Calu3 (cell line): Measurements from ENCODE around the gene B2M. TPM values are rescaled to one million over a fixed set of nuclear protein-coding genes. Genes with fewer than 3 reads are reported as not detected.

Experiments used
- BruUV-seq: library from RNA; stranded (reverse); fragments of 400-500 nt; replicated peaks from 2 replicates; lab custom pipeline; 2021; lab: Mats Ljungman, UMichigan
- CTCF ChIA-PET: fragments of 300-600 bp; sonication (Branson Sonifier 250); formaldehyde crosslinking; loops from one replicate; lab custom pipeline; 2022; ENCODE audit warnings: antibody characterized with exemption; lab: Charles Lee
- DNase-seq: peaks from one replicate; pipeline ENCODE4 v3.0.0; 2022
- H3K27ac Mint-ChIP-seq: one replicate; pipeline ENCODE4 v1.8.0; 2022; ENCODE audit warnings: mixed read lengths; ENCODE audit not compliant: unreplicated experiment
- H3K27me3 Mint-ChIP-seq: one replicate; pipeline ENCODE4 v1.8.0; 2022; ENCODE audit warnings: mixed read lengths; ENCODE audit not compliant: unreplicated experiment
- H3K36me3 Mint-ChIP-seq: one replicate; pipeline ENCODE4 v1.8.0; 2022; ENCODE audit warnings: mild to moderate bottlenecking, moderate library complexity, mixed read lengths; ENCODE audit not compliant: insufficient read depth, unreplicated experiment
- H3K4me1 Mint-ChIP-seq: one replicate; pipeline ENCODE4 v1.8.0; 2022; ENCODE audit warnings: mild to moderate bottlenecking, low read depth, mixed read lengths; ENCODE audit not compliant: unreplicated experiment
- H3K4me3 Mint-ChIP-seq: one replicate; pipeline ENCODE4 v1.8.0; 2022; ENCODE audit warnings: mild to moderate bottlenecking, low read depth, moderate library complexity, mixed read lengths; ENCODE audit not compliant: unreplicated experiment
- H3K9me3 Mint-ChIP-seq: one replicate; pipeline ENCODE4 v1.8.0; 2022; ENCODE audit warnings: low read depth, mixed read lengths; ENCODE audit not compliant: unreplicated experiment
- intact Hi-C: fragments of 100-400 bp; cut with micrococcal nuclease; formaldehyde crosslinking; loops from one replicate; pipeline ENCODE4 v1.10.0; 2022; ENCODE audit not compliant: unreplicated experiment
- total RNA-seq: library from RNA; stranded (reverse); gene quantifications from 2 replicates; pipeline ENCODE4 v1.2.3, GENCODE V29; 2022
- TF ChIP-seq, protein P1 (sequence below): fragments of 200-600 bp; IDR thresholded peaks from one replicate; pipeline ENCODE4 v1.8.0; 2022; ENCODE audit warnings: antibody characterized with exemption; ENCODE audit not compliant: unreplicated experiment

Gene B2M
- total RNA-seq, 1 experiment from 2014 or later, result 1,002 TPM

DNA sequence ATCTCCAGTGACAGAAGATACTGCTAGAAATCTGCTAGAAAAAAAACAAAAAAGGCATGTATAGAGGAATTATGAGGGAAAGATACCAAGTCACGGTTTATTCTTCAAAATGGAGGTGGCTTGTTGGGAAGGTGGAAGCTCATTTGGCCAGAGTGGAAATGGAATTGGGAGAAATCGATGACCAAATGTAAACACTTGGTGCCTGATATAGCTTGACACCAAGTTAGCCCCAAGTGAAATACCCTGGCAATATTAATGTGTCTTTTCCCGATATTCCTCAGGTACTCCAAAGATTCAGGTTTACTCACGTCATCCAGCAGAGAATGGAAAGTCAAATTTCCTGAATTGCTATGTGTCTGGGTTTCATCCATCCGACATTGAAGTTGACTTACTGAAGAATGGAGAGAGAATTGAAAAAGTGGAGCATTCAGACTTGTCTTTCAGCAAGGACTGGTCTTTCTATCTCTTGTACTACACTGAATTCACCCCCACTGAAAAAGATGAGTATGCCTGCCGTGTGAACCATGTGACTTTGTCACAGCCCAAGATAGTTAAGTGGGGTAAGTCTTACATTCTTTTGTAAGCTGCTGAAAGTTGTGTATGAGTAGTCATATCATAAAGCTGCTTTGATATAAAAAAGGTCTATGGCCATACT, 4.0 kb downstream of the B2M start:
- BruUV-seq, result no TSS peak
- H3K27me3 Mint-ChIP-seq, result no peaks in the 10 kb centered on the region
- intact Hi-C loops, result no loop called here
- TF ChIP-seq, protein P1, sequence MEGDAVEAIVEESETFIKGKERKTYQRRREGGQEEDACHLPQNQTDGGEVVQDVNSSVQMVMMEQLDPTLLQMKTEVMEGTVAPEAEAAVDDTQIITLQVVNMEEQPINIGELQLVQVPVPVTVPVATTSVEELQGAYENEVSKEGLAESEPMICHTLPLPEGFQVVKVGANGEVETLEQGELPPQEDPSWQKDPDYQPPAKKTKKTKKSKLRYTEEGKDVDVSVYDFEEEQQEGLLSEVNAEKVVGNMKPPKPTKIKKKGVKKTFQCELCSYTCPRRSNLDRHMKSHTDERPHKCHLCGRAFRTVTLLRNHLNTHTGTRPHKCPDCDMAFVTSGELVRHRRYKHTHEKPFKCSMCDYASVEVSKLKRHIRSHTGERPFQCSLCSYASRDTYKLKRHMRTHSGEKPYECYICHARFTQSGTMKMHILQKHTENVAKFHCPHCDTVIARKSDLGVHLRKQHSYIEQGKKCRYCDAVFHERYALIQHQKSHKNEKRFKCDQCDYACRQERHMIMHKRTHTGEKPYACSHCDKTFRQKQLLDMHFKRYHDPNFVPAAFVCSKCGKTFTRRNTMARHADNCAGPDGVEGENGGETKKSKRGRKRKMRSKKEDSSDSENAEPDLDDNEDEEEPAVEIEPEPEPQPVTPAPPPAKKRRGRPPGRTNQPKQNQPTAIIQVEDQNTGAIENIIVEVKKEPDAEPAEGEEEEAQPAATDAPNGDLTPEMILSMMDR, result no peak
- no peak overlapping the region for H3K4me3 Mint-ChIP-seq
- H3K27ac Mint-ChIP-seq, result no peak overlapping the region
- DNase-seq, result no peak
- peaks cover 8% of the 10 kb centered on the region for H3K4me1 Mint-ChIP-seq
- CTCF ChIA-PET, result no interaction called here
- no peaks in the 10 kb centered on the region for H3K9me3 Mint-ChIP-seq
- H3K36me3 Mint-ChIP-seq, result peaks cover 51% of the 10 kb centered on the region

DNA sequence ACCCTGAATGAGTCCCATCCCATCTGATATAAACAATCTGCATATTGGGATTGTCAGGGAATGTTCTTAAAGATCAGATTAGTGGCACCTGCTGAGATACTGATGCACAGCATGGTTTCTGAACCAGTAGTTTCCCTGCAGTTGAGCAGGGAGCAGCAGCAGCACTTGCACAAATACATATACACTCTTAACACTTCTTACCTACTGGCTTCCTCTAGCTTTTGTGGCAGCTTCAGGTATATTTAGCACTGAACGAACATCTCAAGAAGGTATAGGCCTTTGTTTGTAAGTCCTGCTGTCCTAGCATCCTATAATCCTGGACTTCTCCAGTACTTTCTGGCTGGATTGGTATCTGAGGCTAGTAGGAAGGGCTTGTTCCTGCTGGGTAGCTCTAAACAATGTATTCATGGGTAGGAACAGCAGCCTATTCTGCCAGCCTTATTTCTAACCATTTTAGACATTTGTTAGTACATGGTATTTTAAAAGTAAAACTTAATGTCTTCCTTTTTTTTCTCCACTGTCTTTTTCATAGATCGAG, 4.5 kb downstream of the B2M start:
- H3K27ac Mint-ChIP-seq, result no peak overlapping the region
- H3K27me3 Mint-ChIP-seq, result no peaks in the 10 kb centered on the region
- H3K4me3 Mint-ChIP-seq, result no peak overlapping the region
- peaks cover 45% of the 10 kb centered on the region for H3K36me3 Mint-ChIP-seq
- H3K4me1 Mint-ChIP-seq, result peaks cover 8% of the 10 kb centered on the region
- TF ChIP-seq, protein P1, result no peak
- no peak for DNase-seq
- no TSS peak for BruUV-seq
- H3K9me3 Mint-ChIP-seq, result no peaks in the 10 kb centered on the region
- CTCF ChIA-PET, result no interaction called here
- intact Hi-C loops, result no loop called here

DNA sequence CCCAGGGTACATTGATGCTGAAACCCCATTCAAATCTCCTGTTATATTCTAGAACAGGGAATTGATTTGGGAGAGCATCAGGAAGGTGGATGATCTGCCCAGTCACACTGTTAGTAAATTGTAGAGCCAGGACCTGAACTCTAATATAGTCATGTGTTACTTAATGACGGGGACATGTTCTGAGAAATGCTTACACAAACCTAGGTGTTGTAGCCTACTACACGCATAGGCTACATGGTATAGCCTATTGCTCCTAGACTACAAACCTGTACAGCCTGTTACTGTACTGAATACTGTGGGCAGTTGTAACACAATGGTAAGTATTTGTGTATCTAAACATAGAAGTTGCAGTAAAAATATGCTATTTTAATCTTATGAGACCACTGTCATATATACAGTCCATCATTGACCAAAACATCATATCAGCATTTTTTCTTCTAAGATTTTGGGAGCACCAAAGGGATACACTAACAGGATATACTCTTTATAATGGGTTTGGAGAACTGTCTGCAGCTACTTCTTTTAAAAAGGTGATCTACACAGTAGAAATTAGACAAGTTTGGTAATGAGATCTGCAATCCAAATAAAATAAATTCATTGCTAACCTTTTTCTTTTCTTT, 5.8 kb downstream of the B2M start:
- DNase-seq, result no peak
- no TSS peak for BruUV-seq
- Mint-ChIP-seq H3K27ac (no peak overlapping the region), H3K4me3 (no peak overlapping the region), H3K4me1 (peaks cover 8% of the 10 kb centered on the region), H3K36me3 (peaks cover 32% of the 10 kb centered on the region), H3K27me3 (no peaks in the 10 kb centered on the region), H3K9me3 (no peaks in the 10 kb centered on the region)
- CTCF ChIA-PET, result no interaction called here
- intact Hi-C loops, result no loop called here
- TF ChIP-seq, protein P1, result no peak

DNA sequence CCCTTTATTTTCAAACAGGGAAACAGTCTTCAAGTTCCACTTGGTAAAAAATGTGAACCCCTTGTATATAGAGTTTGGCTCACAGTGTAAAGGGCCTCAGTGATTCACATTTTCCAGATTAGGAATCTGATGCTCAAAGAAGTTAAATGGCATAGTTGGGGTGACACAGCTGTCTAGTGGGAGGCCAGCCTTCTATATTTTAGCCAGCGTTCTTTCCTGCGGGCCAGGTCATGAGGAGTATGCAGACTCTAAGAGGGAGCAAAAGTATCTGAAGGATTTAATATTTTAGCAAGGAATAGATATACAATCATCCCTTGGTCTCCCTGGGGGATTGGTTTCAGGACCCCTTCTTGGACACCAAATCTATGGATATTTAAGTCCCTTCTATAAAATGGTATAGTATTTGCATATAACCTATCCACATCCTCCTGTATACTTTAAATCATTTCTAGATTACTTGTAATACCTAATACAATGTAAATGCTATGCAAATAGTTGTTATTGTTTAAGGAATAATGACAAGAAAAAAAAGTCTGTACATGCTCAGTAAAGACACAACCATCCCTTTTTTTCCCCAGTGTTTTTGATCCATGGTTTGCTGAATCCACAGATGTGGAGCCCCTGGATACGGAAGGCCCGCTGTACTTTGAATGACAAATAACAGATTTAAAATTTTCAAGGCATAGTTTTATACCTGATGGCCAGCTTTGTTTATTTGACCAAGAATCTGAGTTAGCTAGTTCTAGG, 7.0 kb downstream of the B2M start:
- H3K27ac Mint-ChIP-seq, result no peak overlapping the region
- H3K4me1 Mint-ChIP-seq, result peaks cover 8% of the 10 kb centered on the region
- intact Hi-C loops, result no loop called here
- DNase-seq, result no peak
- peaks cover 21% of the 10 kb centered on the region for H3K36me3 Mint-ChIP-seq
- no peaks in the 10 kb centered on the region for H3K27me3 Mint-ChIP-seq
- TF ChIP-seq, protein P1, result no peak
- no TSS peak for BruUV-seq
- CTCF ChIA-PET, result no interaction called here
- no peak overlapping the region for H3K4me3 Mint-ChIP-seq
- no peaks in the 10 kb centered on the region for H3K9me3 Mint-ChIP-seq
